ENCODE results near the gene PTCH2. TPM values are rescaled to one million over a fixed set of nuclear protein-coding genes. Genes with fewer than 3 reads are reported as not detected.
A peak's percentile ranks its signal among the peaks of the same experiment; 100 is the strongest.

The PTCH2 gene
- total and polyA plus RNA-seq, 2 of the 13 experiments (the other 11 are each of a cell fraction or from before 2014, with no cell fraction given): 0.60 to 1.5 TPM

DNA sequence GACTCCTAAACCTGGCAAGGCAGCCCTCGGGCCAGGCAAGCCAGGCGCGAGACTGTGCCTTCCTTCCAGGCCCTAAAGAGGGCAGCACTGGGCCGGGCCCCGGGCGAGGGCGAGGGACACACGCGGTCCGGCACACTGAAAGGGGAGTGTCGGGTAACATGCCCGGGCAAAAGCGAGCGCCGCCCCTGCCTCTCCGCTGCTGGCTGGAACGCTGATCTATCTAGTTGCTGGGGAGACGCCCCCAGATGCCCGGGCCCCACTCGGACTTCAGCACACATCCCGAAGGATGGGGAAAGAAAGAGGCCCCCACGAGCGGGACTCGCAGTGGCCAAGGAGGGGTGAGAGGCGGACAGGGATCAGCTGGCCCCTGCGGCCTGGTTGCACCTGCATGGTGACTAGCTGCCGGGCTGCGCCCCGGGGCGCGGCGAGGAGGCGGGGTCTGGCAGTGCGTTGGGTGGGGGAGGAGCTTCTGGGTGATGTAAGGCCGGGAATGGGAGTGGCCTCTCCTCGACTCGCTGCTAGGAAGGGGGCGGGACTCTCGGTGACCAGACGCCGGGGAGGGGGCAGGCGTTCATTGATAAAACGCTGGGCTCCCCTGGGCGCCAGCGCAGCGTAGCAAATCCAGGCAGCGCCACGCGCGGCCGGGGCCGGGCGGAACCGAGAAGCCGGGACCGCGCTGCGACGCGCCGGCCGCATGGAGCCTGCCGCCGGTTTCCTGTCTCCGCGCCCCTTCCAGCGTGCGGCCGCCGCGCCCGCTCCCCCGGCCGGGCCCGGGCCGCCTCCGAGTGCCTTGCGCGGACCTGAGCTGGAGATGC is 43.1 kb downstream of the PTCH2 start, which contains the start of gene PLK3 (continued):
- TF ChIP-seq KDM2A (CRISPR knock-in tag; IDR thresholded peaks at IDR 0.05; ENCODE audit: borderline replicate concordance, low read depth) (peak; percentile 89), NR2C2 (CRISPR knock-in tag; IDR thresholded peaks at IDR 0.05; ENCODE audit: borderline replicate concordance) (peak; percentile 76), ZNF737 (CRISPR knock-in tag; IDR thresholded peaks at IDR 0.05; ENCODE audit: borderline replicate concordance) (no peak), JUND (CRISPR knock-in tag; IDR thresholded peaks at IDR 0.05) (peak; percentile 49; the same call in 1 of the 2 replicates), MATR3 (CRISPR knock-in tag; IDR thresholded peaks at IDR 0.05) (no peak), ZNF678 (CRISPR knock-in tag; IDR thresholded peaks at IDR 0.05) (peak; percentile 82), YY1 (IDR thresholded peaks at IDR 0.05; ENCODE audit: insufficient read depth, insufficient replicate concordance, low read depth, low read length) (peak; percentile 58), ZMYM3 (CRISPR knock-in tag; IDR thresholded peaks at IDR 0.05) (peak; percentile 52; the same call in 1 of the 2 replicates), CREM (IDR thresholded peaks at IDR 0.05) (peak; percentile 54), CREM (CRISPR knock-in tag; IDR thresholded peaks at IDR 0.05) (no peak), ZKSCAN1 (IDR thresholded peaks at IDR 0.05; ENCODE audit: low read length) (no peak), ZMYM2 (CRISPR knock-in tag; IDR thresholded peaks at IDR 0.05) (no peak), NCOR1 (IDR thresholded peaks at IDR 0.05; ENCODE audit: borderline replicate concordance, low read length) (no peak; the same call in 1 of the 2 replicates), SP1 (IDR thresholded peaks at IDR 0.05) (no peak), SP1 (CRISPR knock-in tag; IDR thresholded peaks at IDR 0.05) (peak; percentile 41), ZNF468 (CRISPR knock-in tag; IDR thresholded peaks at IDR 0.05) (no peak), ZNF326 (CRISPR knock-in tag; IDR thresholded peaks at IDR 0.05; ENCODE audit: borderline replicate concordance) (no peak), HNRNPK (IDR thresholded peaks at IDR 0.05; ENCODE audit: low read depth, low read length, poor library complexity, severe bottlenecking) (peak; percentile 90)
- TF ChIP-seq, protein P1, sequence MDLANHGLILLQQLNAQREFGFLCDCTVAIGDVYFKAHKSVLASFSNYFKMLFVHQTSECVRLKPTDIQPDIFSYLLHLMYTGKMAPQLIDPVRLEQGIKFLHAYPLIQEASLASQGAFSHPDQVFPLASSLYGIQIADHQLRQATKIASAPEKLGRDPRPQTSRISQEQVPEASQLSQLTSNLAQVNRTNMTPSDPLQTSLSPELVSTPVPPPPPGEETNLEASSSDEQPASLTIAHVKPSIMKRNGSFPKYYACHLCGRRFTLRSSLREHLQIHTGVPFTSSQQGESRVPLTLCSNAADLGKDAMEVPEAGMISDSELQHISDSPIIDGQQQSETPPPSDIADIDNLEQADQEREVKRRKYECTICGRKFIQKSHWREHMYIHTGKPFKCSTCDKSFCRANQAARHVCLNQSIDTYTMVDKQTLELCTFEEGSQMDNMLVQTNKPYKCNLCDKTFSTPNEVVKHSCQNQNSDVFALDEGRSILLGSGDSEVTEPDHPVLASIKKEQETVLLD (CRISPR knock-in tag; IDR thresholded peaks at IDR 0.05; ENCODE audit: low read depth): peak; percentile 52; the same call in 1 of the 2 replicates
- TF ChIP-seq, protein P2, sequence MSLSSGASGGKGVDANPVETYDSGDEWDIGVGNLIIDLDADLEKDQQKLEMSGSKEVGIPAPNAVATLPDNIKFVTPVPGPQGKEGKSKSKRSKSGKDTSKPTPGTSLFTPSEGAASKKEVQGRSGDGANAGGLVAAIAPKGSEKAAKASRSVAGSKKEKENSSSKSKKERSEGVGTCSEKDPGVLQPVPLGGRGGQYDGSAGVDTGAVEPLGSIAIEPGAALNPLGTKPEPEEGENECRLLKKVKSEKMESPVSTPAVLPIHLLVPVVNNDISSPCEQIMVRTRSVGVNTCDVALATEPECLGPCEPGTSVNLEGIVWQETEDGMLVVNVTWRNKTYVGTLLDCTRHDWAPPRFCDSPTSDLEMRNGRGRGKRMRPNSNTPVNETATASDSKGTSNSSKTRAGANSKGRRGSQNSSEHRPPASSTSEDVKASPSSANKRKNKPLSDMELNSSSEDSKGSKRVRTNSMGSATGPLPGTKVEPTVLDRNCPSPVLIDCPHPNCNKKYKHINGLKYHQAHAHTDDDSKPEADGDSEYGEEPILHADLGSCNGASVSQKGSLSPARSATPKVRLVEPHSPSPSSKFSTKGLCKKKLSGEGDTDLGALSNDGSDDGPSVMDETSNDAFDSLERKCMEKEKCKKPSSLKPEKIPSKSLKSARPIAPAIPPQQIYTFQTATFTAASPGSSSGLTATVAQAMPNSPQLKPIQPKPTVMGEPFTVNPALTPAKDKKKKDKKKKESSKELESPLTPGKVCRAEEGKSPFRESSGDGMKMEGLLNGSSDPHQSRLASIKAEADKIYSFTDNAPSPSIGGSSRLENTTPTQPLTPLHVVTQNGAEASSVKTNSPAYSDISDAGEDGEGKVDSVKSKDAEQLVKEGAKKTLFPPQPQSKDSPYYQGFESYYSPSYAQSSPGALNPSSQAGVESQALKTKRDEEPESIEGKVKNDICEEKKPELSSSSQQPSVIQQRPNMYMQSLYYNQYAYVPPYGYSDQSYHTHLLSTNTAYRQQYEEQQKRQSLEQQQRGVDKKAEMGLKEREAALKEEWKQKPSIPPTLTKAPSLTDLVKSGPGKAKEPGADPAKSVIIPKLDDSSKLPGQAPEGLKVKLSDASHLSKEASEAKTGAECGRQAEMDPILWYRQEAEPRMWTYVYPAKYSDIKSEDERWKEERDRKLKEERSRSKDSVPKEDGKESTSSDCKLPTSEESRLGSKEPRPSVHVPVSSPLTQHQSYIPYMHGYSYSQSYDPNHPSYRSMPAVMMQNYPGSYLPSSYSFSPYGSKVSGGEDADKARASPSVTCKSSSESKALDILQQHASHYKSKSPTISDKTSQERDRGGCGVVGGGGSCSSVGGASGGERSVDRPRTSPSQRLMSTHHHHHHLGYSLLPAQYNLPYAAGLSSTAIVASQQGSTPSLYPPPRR (CRISPR knock-in tag; IDR thresholded peaks at IDR 0.05; ENCODE audit: borderline replicate concordance): peak; percentile 80
- TF ChIP-seq, protein P3, sequence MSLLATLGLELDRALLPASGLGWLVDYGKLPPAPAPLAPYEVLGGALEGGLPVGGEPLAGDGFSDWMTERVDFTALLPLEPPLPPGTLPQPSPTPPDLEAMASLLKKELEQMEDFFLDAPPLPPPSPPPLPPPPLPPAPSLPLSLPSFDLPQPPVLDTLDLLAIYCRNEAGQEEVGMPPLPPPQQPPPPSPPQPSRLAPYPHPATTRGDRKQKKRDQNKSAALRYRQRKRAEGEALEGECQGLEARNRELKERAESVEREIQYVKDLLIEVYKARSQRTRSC (CRISPR knock-in tag; IDR thresholded peaks at IDR 0.05; ENCODE audit: low read depth): peak; percentile 97

All from HepG2 (cell line).